Stimulated activated CD8-positive, alpha-beta memory T cell treated with anti-CD3 and anti-CD28 coated beads, Interleukin-4, amount 100 ng/mL, for 24 hours (primary cell): ENCODE data around the gene NCOA7.
"Not testable (repeated sequence)": the region's sequence is repeated elsewhere in the genome, so short reads cannot be mapped to it uniquely, and the experiment has no call there.

Experiments used
- DNase-seq: peaks from one replicate; pipeline ENCODE4 v3.0.0-alpha.2; 2020; ENCODE audit warnings: low read depth

The NCOA7 gene

DNA sequence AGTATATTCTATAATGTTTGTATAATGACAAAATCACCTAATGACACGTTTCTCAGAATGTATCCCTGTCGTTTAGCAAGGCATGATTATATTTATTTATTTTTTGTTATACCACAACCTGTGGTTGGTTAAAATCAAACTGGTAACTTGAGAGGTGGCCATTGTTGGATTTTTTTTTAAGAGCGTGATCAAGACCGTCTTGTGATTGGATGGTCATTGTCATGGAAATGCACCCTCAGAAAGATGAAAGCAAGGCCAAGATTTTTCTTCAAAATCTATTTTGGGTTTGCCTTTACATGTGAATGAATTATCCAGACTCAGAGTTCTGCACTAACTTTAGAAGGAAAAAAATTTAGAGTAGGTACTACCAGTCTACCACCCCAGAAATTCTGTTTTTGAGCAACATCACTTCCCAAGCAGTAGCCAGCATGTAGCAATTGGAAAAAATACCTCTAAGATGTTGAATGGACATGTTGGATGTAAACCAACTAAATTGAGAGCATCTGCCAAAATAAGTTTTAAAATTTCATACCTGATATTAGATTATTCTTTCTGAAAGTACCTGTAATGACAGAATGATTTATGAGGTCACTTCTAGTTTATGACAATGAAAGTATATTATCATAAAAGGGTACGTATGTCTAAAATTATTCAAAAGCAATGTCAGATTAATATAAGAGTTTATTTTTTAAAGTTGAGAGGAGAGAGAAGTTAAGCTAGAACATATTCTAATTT is 50.8 kb downstream of the NCOA7 start:
- DNase-seq: no peak

GRCh38 chr6:125842091-125842626 is 51.4 kb downstream of the NCOA7 start:
- DNase-seq: no peak

GRCh38 chr6:125843593-125843992 is 52.8 kb downstream of the NCOA7 start:
- DNase-seq: no peak

DNA sequence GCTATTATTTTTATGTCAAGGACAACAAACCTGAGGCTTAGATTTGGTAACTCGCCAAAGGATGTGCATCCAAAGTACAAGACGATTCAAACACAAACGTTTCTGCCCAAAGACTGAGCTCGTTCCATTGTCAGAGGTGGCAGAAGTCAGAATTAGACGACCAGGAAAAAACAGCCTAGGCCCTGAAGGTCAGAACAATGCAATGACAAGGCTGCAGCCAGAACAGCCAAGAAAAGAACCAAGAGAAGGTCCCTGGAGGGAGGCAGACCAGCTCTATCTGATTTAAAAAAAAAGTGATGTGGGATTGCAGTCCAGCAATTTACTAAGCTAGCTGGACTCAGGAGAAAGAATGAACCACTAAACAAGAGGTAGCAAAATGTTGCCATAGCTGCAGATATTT is 54.2 kb downstream of the NCOA7 start:
- no peak for DNase-seq

DNA sequence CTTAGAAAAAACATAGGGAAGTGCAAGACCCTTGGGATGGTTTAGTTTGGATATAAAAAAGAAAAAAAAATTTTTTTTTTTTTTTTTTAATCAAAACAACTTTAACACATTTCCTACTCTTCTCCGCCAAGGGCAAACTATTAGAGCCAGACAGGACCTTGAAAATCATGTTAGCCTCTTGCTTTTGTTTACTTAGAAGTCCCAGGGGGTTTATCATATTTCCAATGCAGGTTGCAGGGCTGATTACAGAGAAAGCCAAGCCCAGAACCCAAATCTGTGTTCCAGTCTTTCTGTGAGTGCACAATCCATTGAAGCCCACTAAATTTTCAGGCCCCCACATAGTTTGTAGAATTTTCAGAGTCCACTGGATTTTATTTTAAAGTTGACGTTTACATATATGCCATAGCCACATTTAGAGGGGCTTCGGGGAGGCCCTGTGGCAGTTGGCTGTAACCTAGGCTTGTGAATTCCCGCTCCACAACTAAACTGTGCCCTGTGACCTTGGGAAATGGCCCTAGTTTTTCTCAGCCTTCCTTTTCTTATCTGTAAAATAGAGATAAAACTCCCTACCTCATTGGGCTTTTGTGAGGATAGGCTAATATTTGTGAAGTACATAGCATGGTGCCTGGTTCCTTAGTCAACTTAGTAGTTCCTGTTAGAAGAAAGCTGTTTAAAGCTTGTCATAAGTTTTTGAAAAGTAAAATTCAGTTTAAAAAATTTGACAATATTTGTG is 55.7 kb downstream of the NCOA7 start:
- no peak for DNase-seq

DNA sequence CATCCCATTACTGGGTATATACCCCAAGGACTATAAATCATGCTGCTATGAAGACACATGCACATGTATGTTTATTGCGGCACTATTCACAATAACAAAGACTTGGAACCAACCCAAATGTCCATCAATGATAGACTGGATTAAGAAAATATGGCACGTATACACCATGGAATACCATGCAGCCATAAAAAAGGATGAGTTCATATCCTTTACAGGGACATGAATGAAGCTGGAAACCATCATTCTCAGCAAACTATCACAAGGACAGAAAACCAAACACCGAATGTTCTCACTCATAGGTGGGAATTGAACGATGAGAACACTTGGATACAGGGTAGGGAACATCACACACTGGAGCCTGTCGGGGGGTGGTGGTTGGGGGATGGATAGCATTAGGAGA is 57.5 kb downstream of the NCOA7 start:
- DNase-seq: not testable (repeated sequence)

DNA sequence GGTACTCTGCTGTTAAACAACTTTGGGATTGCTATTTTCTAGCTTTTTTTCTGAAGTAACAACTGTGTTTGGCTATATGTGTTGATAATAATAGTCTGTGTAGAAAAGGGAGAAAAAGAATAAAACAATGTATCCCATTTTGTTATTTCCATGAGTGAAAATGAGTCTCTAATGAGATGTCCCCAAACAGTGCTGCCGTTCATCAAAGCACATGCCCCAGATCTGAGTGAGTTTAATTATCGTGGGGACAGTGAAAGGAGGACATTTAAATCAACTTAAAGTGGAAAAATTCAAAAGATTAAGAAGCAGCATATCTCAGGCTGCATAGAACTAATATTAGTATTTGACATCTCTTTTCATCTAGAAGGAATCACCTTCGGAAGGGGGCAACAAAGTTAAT is 59.6 kb downstream of the NCOA7 start:
- DNase-seq: no peak

DNA sequence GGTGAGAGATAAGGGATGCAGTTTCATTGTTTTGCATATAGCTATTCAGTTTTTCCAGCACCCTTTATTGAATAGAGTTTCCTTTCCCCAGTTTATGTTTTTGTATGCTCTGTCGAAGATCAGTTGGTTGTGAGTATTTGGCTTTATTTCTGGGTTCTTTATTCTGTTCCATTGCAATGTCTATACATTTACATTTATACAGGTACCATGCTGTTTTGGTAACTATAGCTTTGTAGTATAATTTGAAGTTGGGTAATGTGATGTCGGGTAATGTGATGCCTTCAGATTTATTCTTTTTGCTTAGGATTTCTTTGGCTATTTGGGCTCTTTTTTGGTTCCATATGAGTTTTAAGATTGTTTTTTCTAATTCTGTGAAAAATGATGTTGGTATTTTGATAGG is 61.8 kb downstream of the NCOA7 start:
- no peak for DNase-seq

DNA sequence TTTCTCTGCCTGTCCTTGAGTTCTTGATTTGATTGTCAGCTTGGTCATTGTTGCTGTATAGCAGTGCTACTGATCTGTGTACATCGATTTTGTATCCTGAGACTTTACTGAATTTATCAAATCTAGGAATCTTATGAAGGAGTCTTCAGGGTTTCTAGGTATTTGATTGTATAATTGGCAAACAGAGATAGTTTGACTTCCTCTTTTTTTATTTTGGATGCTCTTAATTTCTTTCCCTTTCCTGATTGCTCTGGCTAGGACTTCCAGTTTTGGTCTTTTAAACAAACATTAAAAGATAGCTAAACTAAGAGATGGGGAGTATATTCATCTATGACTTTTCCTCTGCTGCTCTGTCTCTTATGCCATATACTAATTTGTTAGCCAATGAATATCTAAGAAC is 62.4 kb downstream of the NCOA7 start:
- DNase-seq: no peak

- no peak for DNase-seq
Measured at GRCh38 chr6:125853756-125854155, 63.0 kb downstream of the NCOA7 start.

GRCh38 chr6:125854355-125854754 is 63.6 kb downstream of the NCOA7 start:
- DNase-seq: no peak

GRCh38 chr6:125855783-125856182 is 65.0 kb downstream of the NCOA7 start:
- no peak for DNase-seq

DNA sequence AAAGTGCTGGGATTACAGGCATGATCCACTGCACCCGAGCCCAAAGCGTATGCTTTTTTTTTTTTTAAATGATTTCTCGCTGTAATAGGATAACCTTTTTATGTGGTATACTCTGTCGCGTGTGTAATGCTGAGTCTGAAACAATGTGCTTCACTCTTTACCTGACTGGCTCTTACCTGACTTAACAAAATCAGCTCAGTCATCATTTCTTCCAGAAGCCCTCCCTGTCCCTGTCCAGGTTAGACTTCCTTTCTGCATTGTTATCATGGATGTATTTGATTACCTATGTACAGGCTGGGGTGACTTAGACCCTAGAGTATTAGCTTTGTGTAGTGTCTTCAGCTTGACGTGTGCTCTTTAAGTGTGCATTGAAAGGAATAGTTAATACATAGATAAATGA is 67.1 kb downstream of the NCOA7 start:
- no peak for DNase-seq

DNA sequence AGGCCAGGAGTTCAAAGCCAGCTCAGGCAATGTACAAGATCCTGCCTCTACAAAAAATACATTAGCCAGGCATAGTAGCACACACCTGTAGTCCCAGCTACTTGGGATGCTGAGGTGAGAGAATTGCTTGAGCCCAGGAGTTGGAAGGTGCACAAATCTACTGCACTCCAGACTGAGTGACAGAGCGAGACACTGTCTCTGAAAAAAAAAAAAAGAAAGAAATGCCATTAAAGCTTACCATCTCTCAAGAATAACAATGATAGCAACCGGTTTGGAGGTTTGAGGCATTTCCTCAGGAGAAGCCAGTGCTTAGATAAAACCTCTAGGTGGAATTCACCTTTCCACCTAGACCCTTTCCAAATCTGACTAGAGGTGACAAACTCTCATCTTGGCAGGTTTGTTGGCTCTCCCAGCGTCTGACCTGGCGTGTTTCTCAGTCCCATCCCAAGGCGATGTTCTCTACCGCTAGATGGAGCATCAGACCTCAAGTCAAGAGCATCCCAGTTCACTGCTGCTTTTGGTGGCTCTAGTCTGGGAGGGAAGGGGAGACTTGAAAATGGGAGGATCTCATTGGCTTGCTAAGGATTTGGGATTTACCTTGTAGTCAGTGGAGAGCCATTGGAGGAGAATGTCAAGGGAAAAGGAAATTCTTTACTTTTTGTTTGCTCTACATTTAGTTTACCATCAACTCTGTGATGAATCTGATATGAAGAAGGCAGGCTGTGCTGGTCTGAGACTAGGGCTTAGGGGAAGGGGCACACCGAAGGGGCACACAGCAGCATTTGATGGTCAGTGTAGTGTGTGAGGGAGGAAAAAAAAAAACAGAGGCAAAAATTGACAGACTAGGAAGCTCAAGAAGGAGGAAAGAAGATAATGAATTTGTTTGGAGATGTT is 67.9 kb downstream of the NCOA7 start:
- DNase-seq: no peak

DNA sequence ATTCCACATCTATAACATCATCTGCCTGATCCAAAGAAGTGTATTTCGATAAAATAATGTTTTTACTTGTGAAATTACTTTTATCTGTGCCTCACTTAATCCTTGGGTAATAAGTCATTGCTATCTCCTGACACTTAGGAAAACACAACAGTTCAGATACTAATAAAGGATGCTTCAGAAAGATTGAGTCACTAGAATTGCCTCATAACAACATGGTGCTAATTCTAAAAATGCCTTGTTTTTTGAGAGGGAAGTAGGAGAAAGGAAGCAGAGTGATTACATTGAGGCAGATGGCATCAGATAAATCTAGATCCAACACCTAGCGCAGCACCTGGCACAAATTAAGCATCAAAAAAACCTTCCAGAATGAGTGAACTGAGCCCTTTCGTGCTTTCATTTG is 69.0 kb downstream of the NCOA7 start:
- DNase-seq: no peak

GRCh38 chr6:125863023-125863422 is 72.3 kb downstream of the NCOA7 start:
- no peak for DNase-seq

DNA sequence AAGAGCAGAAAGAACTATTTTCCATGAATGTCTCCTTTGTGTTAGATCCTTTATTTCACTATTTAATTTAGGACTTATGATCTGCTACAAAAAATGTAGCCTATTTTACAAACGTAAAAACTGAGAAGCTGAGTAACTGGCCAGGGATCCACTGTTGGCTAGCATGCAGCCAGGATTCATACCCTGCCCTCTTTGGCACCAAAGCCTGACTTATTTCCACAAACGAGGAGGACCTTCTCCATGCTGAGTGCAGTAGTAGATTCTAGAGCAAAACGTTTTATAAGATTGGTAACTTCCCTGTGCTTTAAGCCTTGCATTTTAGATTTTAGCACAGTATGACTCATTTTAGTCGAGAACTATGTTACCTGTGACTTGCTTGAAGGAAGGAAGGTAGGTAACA is 74.3 kb downstream of the NCOA7 start:
- no peak for DNase-seq

GRCh38 chr6:125866433-125866832 is 75.7 kb downstream of the NCOA7 start:
- DNase-seq: no peak

GRCh38 chr6:125867483-125867942 is 76.8 kb downstream of the NCOA7 start:
- no peak for DNase-seq

GRCh38 chr6:125868252-125868651 is 77.5 kb downstream of the NCOA7 start:
- no peak for DNase-seq

DNA sequence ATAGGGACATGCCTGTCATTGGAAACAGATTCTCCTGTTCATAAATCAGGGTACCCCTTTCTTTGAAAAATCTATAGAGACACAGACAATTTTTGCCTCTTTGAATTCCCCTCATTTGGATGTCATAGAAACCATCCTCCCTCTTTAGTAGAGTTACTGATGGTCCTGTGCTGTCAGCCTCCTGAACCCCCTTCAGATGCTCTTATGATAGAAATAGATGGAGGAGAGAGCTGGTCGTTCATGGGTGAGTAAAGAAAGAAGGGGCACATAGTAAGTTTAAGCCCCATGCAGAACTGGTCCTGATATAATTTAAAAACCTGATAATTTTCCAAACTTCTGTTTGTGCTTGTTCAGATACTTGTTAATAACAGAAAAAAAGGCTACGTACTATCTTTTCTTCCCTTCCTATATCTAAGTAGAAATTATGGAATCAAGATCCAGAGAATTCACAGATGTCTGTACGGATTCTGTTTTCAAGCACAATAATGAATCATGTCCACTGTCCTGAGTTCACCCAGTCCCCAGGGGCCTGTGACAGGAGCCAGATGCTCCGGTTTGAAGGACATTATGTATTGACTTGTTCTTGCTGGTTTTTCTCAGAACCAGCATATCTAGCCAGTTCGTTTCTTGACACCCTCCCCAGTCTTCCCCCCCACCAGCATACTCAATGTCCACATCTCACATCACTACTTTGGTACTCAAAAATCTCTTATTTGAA is 78.1 kb downstream of the NCOA7 start:
- no peak for DNase-seq

- DNase-seq: no peak
Measured at GRCh38 chr6:125869427-125869826, 78.7 kb downstream of the NCOA7 start.
